GM12878 (cell line): ENCODE measurements around the gene KRT82. TPM values are rescaled to one million over a fixed set of nuclear protein-coding genes. Genes with fewer than 3 reads are reported as not detected.

ENCODE experiments used
- ATAC-seq: fragments of 200-7000 bp; cut with Tn5 transposase; 3 replicates; pipeline ENCODE4 v1.9.1; 2020; ENCODE audit warnings: mild to moderate bottlenecking, moderate library complexity
- BruUV-seq: library from RNA; stranded (reverse); fragments of 400-500 nt; replicated peaks from 2 replicates; lab custom pipeline; 2021; lab: Mats Ljungman, UMichigan
- CTCF ChIA-PET: fragments of 300-600 bp; sonication (Branson Sonifier 250); formaldehyde crosslinking; extraction: SDS; loops from one replicate; lab custom pipeline; 2021; ENCODE audit warnings: inconsistent platforms; lab: Yijun Ruan, JAX
- POLR2A ChIA-PET: fragments of 350-600 bp; formaldehyde crosslinking; extraction: SDS; loops from one replicate; lab custom pipeline; 2021; ENCODE audit warnings: inconsistent platforms; lab: Charles Lee
- RAD21 ChIA-PET: fragments of 300-600 bp; sonication (Branson Sonifier 250); formaldehyde crosslinking; loops from one replicate; lab custom pipeline; 2023; ENCODE audit warnings: antibody characterized with exemption; ENCODE audit not compliant: unreplicated experiment; lab: Charles Lee
- SMC1A ChIA-PET: fragments of 300-600 bp; sonication (Branson Sonifier 250); formaldehyde crosslinking; loops from one replicate; lab custom pipeline; 2023; ENCODE audit not compliant: unreplicated experiment, uncharacterized antibody; lab: Charles Lee
- DNase-seq: peaks from one replicate; pipeline ENCODE4 v3.0.0-alpha.2; 2011; ENCODE audit warnings: low read depth, low spot score
- FAIRE-seq: peaks from 3 replicates; lab custom pipeline; 2011; peaks lifted over from hg19 to GRCh38; lab: Jason Lieb, UNC
- H2AFZ ChIP-seq: 2 replicates; pipeline ENCODE4 v1.6.0; 2011; ENCODE audit warnings: low read depth, low read length, control low read depth; ENCODE audit not compliant: control insufficient read depth
- H3K27ac ChIP-seq: 2 replicates; pipeline ENCODE4 v1.5.1; 2011; ENCODE audit warnings: control low read depth; ENCODE audit not compliant: control insufficient read depth, insufficient read depth
- H3K27me3 ChIP-seq, 2 experiments: replicated peaks in 1 of 2; 2 replicates each; pipeline versions ENCODE4 v1.6.0 to v1.6.1; 2011; ENCODE audit warnings: low read length in 1 of 2; ENCODE audit not compliant: control insufficient read depth in 2 of 2, insufficient read depth in 2 of 2
- H3K36me3 ChIP-seq, 2 experiments: 2 replicates each; pipeline ENCODE4 v1.5.1; 2011; ENCODE audit warnings: low read length in 1 of 2; ENCODE audit not compliant: control insufficient read depth in 2 of 2, insufficient read depth in 2 of 2
- H3K4me1 ChIP-seq: 2 replicates; pipeline ENCODE4 v1.6.1; 2011; ENCODE audit warnings: mild to moderate bottlenecking, low read length, moderate library complexity, mixed read lengths; ENCODE audit not compliant: control insufficient read depth, insufficient read depth
- H3K4me2 ChIP-seq: 2 replicates; pipeline ENCODE4 v1.6.0; 2011; ENCODE audit warnings: control low read depth; ENCODE audit not compliant: control insufficient read depth, insufficient read depth
- H3K4me3 ChIP-seq: fragments of 200-600 bp; sonication (generic); 2 replicates; pipeline ENCODE4 v1.5.1; 2016
- H3K79me2 ChIP-seq: 2 replicates; pipeline ENCODE4 v1.6.0; 2011; ENCODE audit warnings: low read length; ENCODE audit not compliant: control insufficient read depth, insufficient read depth
- H3K9ac ChIP-seq: 2 replicates; pipeline ENCODE4 v1.8.0; 2011; ENCODE audit warnings: low read length, control low read depth, mixed read lengths; ENCODE audit not compliant: control insufficient read depth, insufficient read depth
- H3K9me3 ChIP-seq: replicated peaks from 3 replicates; pipeline ENCODE4 v1.5.1; 2011; ENCODE audit warnings: mild to moderate bottlenecking, low read length; ENCODE audit not compliant: control insufficient read depth, insufficient read depth
- H4K20me1 ChIP-seq: 2 replicates; pipeline ENCODE4 v1.6.0; 2011; ENCODE audit not compliant: control insufficient read depth, insufficient read depth
- ATF2 ChIP-seq: IDR thresholded peaks from 2 replicates; pipeline ENCODE4 v1.6.1; 2012; ENCODE audit warnings: low read length, inconsistent platforms
- BCL11A ChIP-seq: IDR thresholded peaks from 2 replicates; pipeline ENCODE4 v1.6.1; 2011; ENCODE audit warnings: low read depth, low read length
- BHLHE40 ChIP-seq, 2 experiments: fragments of 450-650 bp in 1 of 2; IDR thresholded peaks; 2 replicates each; pipeline ENCODE4 v1.6.1; 2011 to 2017; ENCODE audit warnings: low read depth in 2 of 2, borderline replicate concordance in 1 of 2, improper control_type of control experiment in 1 of 2, low read length in 1 of 2, mild to moderate bottlenecking in 1 of 2
- BRCA1 ChIP-seq: IDR thresholded peaks from 2 replicates; pipeline ENCODE4 v1.6.1; 2011; ENCODE audit warnings: low read depth, low read length, improper control_type of control experiment
- CREB1 ChIP-seq: IDR thresholded peaks from 2 replicates; pipeline ENCODE4 v1.6.1; 2012; ENCODE audit warnings: low read depth, mild to moderate bottlenecking, inconsistent platforms
- CREM ChIP-seq: IDR thresholded peaks from 2 replicates; pipeline ENCODE4 v1.6.1; 2014; ENCODE audit warnings: antibody characterized with exemption, low read depth
- E2F4 ChIP-seq: IDR thresholded peaks from 2 replicates; pipeline ENCODE4 v1.6.1; 2012; ENCODE audit warnings: low read depth, low read length, improper control_type of control experiment
- ELK1 ChIP-seq: IDR thresholded peaks from 2 replicates; pipeline ENCODE4 v1.6.1; 2012; ENCODE audit warnings: low read depth, low read length, improper control_type of control experiment
- ETV6 ChIP-seq, 2 experiments: fragments of 450-650 bp in 1 of 2; IDR thresholded peaks in 1 of 2; conservative IDR thresholded peaks in 1 of 2; 2 replicates each; pipeline ENCODE4 v1.6.1; 2014; ENCODE audit warnings: antibody characterized with exemption in 1 of 2, borderline replicate concordance in 1 of 2, low read depth in 1 of 2, mild to moderate bottlenecking in 1 of 2, moderate library complexity in 1 of 2
- IKZF2 ChIP-seq, 2 experiments: fragments of 450-650 bp; IDR thresholded peaks; 2 replicates each; pipeline ENCODE4 v1.6.1; 2017; ENCODE audit warnings: mild to moderate bottlenecking in 2 of 2, moderate library complexity in 2 of 2
- IRF4 ChIP-seq: IDR thresholded peaks from 2 replicates; pipeline ENCODE4 v1.6.1; 2011; ENCODE audit warnings: low read depth, low read length
- PAX8 ChIP-seq: fragments of 450-650 bp; IDR thresholded peaks from 2 replicates; pipeline ENCODE4 v1.6.1; 2017; ENCODE audit warnings: mild to moderate bottlenecking, moderate library complexity
- RBBP5 ChIP-seq: fragments of 200-600 bp; sonication (generic); conservative IDR thresholded peaks from 2 replicates; pipeline ENCODE4 v1.6.1; 2016
- SIX5 ChIP-seq: IDR thresholded peaks from 2 replicates; pipeline ENCODE4 v1.6.1; 2011; ENCODE audit warnings: mild to moderate bottlenecking, low read depth, low read length, moderate library complexity; ENCODE audit not compliant: severe bottlenecking
- SKIL ChIP-seq: fragments of 450-650 bp; IDR thresholded peaks from 2 replicates; pipeline ENCODE4 v1.6.1; 2017; ENCODE audit warnings: mild to moderate bottlenecking, low read depth, inconsistent platforms; ENCODE audit not compliant: poor library complexity, severe bottlenecking
- SMARCA5 ChIP-seq: fragments of 450-650 bp; IDR thresholded peaks from 2 replicates; pipeline ENCODE4 v1.6.1; 2017; ENCODE audit warnings: mild to moderate bottlenecking
- SREBF2 ChIP-seq: IDR thresholded peaks from 2 replicates; pipeline ENCODE4 v1.6.1; 2012; ENCODE audit warnings: mild to moderate bottlenecking, low read length
- TAF1 ChIP-seq: IDR thresholded peaks from 2 replicates; pipeline ENCODE4 v1.6.1; 2011; ENCODE audit warnings: mild to moderate bottlenecking, low read depth, low read length, borderline replicate concordance
- TCF7 ChIP-seq: IDR thresholded peaks from 2 replicates; pipeline ENCODE4 v1.6.1; 2014; ENCODE audit warnings: antibody characterized with exemption, borderline replicate concordance
- ZNF217 ChIP-seq: fragments of 450-650 bp; IDR thresholded peaks from 2 replicates; pipeline ENCODE4 v1.6.1; 2017; ENCODE audit warnings: antibody characterized with exemption, mild to moderate bottlenecking
- WGBS: methylation state at CpG from one replicate; pipeline ENCODE4 v1.1.6; 2016; ENCODE audit warnings: low lambda C conversion rate; ENCODE audit not compliant: insufficient replicate concordance, insufficient coverage; ENCODE audit errors: missing lambda C conversion rate; 5-methylcytosine and 5-hydroxymethylcytosine counted together
- in situ Hi-C: fragments of 300-500 bp; cut with MboI; formaldehyde crosslinking; loops from 9 replicates; pipeline ENCODE4 v1.14.3; 2018; ENCODE audit warnings: mixed read lengths
- intact Hi-C: fragments of 100-400 bp; cut with micrococcal nuclease; formaldehyde crosslinking; loops from one replicate; pipeline ENCODE4 v1.14.2; 2022; ENCODE audit not compliant: unreplicated experiment
- polyA plus RNA-seq, 11 experiments: library from polyadenylated mRNA; depleted of rRNA in 4 of 11; unstranded in 6 of 11; stranded (reverse) in 5 of 11; fragments of >200 nt; fragmentation: Nextera tagmentation in 4 of 11; fragmentation: Illumina TruSeq in 1 of 11; extraction: Ambion mirVana in 4 of 11; extraction: Trizol in 1 of 11; gene quantifications; 1 replicate in 1 of 11; 2 replicates in 10 of 11; pipeline versions ENCODE4 v1.2.1 to v1.2.3, GENCODE V29; 2011 to 2016; ENCODE audit warnings: inconsistent platforms in 2 of 11, missing spikeins in 2 of 11, low read depth in 1 of 11
- total RNA-seq, 4 experiments: library from RNA; depleted of rRNA in 3 of 4; stranded (reverse); fragments of >200 nt in 3 of 4; fragmentation: Illumina TruSeq in 1 of 4; extraction: Trizol in 1 of 4; gene quantifications; 2 replicates each; pipeline versions ENCODE4 v1.2.1 to v1.2.3, GENCODE V29; 2013 to 2021

Gene KRT82
- total and polyA plus RNA-seq, 10 of the 15 experiments (the other 5 are each of a cell fraction or from before 2014, with no cell fraction given) = not detected

GRCh38 chr12:52434760-52435530 lies 28.8 kb upstream of the KRT82 start:
- Histone ChIP-seq H3K9me3 (no peaks in the 10 kb centered on the region), H4K20me1 (no peaks in the 10 kb centered on the region), H3K79me2 (no peaks in the 10 kb centered on the region), H3K4me3 (no peak overlapping the region), H3K9ac (no peak overlapping the region), H2AFZ (no peak overlapping the region), H3K4me1 (no peaks in the 10 kb centered on the region), H3K27ac (no peak overlapping the region), H3K27me3 (peaks cover 0 to 1% of the 10 kb centered on the region in 2 experiments; a peak in 3 of 4 replicates), H3K4me2 (no peak overlapping the region), H3K36me3 (no peaks in the 10 kb centered on the region)
- ChIA-PET POLR2A (no interaction called here), RAD21 (no interaction called here), CTCF (interaction anchor here (0.7 kb wide), 1 partner anchor 32 kb away, joined by 3 read pairs; no protein-coding TSS in a partner anchor), SMC1A (interaction anchor here (0.6 kb wide), 1 partner anchor 797 kb away, joined by 3 read pairs; no protein-coding TSS in a partner anchor)
- no peak for FAIRE-seq
- intact Hi-C loops (no loop called here), in situ Hi-C loops (no loop called here)
- BruUV-seq = no TSS peak
- DNase-seq = no peak
- no peak for TF ChIP-seq BHLHE40 (IDR thresholded peaks at IDR 0.05; ENCODE audit: borderline replicate concordance in 1 of 2, low read depth in 2 of 2, low read length in 1 of 2)
- no peak for TF ChIP-seq CREM
- no peak for TF ChIP-seq TCF7
- no peak for TF ChIP-seq SMARCA5
- TF ChIP-seq BCL11A = no peak
- TF ChIP-seq CREB1 = no peak
- no peak for TF ChIP-seq ZNF217
- TF ChIP-seq TAF1 = no peak
- no peak for TF ChIP-seq ETV6 (conservative IDR thresholded peaks at IDR 0.05 in 1 of 2, IDR thresholded peaks at IDR 0.05 in 1 of 2; ENCODE audit: borderline replicate concordance in 1 of 2, low read depth in 1 of 2)
- TF ChIP-seq SREBF2 = no peak
- TF ChIP-seq IRF4 = no peak
- no peak for TF ChIP-seq IKZF2 (IDR thresholded peaks at IDR 0.05)
- TF ChIP-seq SKIL = no peak
- no peak for TF ChIP-seq PAX8
- TF ChIP-seq RBBP5 = no peak
- TF ChIP-seq ATF2 = no peak
- TF ChIP-seq ELK1 = no peak
- TF ChIP-seq BRCA1 = no peak
- TF ChIP-seq SIX5 = no peak
- no peak for TF ChIP-seq E2F4
- WGBS = 66% methylated on average over 6 of the region's 6 CpGs
- no peak for ATAC-seq
